NCI-H2029 (cell line): ENCODE results near the gene UBR1.
A peak's percentile ranks its signal among the peaks of the same experiment; 100 is the strongest.
"Not testable (repeated sequence)": the region's sequence is repeated elsewhere in the genome, so short reads cannot be mapped to it uniquely, and the experiment has no call there.

Source experiments
- DNase-seq: peaks from one replicate; lab custom pipeline; 2025; lab: John Stamatoyannopoulos, UW

UBR1 gene

DNA sequence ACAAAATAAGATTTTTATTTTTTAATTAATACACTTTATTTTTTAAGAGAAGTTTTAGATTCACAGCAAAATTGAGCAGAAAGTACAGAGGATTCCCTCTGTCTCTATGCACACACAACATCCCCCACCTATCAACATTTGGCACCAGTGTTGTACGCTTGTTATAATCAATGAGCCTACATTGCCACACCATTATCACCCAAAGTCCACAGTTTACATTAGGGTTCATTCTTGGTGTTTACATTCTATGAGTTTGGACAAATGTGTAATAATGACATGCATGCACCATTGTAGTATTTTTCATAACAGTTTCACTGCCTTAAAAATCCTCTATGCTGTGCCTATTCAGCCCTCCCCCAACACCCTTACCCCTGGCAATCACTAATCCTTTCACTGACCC, 134.0 kb downstream of the UBR1 start:
- no peak for DNase-seq

DNA sequence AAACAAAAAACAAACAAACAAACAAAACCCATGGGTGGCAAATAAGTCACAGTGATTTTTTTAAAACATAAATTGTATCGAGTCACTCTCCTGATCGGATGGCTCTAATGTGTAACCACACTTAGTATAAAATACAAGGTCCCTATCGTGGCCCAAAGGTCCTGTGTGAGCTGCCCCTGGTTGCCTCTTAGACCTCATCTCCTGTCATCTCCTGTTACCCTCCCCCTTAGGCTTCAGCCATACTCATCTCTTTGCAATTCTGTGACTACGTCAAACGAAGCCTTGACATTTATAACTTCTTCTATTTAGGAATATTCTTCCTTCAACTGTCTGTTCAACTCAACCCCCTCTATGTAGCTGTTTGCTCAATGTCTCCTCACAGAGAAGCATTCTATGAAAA, 141.4 kb downstream of the UBR1 start:
- DNase-seq: no peak

GRCh38 chr15:42955518-42955917, 150.3 kb downstream of the UBR1 start:
- no peak for DNase-seq

GRCh38 chr15:42954291-42954690, 151.5 kb downstream of the UBR1 start:
- DNase-seq: no peak

DNA sequence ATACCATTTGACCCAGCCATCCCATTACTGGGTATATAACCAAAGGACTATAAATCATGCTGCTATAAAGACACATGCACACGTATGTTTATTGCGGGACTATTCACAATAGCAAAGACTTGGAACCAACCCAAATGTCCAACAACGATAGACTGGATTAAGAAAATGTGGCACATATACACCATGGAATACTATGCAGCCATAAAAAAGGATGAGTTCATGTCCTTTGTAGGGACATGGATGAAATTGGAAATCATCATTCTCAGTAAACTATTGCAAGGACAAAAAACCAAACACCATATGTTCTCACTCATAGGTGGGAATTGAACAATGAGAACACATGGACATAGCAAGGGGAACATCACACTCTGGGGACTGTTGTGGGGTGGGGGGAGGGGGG, 156.9 kb downstream of the UBR1 start:
- DNase-seq: not testable (repeated sequence)

DNA sequence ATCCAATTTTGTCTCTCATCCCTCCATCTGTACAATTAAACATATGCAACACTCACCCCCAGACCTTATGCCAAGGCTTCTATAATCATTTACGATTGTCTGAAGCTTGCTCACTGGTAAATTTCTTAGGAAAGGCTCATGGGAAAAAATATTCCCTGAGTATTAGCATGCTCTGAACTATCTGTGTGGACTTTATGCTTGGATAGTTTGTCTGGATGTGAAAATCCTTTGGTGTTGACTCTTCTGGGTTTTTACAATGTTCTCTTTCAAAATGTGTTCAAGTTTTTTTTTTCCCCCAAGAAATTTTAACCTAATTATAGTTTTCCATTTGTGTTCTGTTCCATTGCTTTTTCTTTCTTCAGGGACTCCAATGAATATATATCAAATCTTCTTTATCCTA, 165.3 kb downstream of the UBR1 start:
- no peak for DNase-seq

DNA sequence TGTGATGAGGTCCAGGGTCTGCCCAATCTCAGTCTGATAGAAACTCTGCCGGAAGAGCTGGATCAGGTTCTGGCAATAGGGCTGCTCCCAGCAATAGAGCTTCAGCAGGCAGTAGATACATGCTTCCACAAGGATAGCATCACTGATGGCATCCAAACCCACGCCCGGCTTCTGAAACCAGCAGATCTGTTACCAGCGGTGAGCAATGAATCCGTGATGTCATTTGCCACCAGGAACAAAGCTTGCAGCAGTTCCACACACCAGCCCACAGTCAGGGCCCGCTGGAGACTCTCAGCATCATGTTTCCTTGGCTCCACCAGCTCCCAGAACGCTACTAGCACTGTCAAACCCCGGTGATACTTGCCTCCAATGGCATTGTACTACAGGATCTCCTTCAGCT, 166.0 kb downstream of the UBR1 start:
- no peak for DNase-seq

GRCh38 chr15:42937143-42937542, 168.7 kb downstream of the UBR1 start:
- no peak for DNase-seq

DNA sequence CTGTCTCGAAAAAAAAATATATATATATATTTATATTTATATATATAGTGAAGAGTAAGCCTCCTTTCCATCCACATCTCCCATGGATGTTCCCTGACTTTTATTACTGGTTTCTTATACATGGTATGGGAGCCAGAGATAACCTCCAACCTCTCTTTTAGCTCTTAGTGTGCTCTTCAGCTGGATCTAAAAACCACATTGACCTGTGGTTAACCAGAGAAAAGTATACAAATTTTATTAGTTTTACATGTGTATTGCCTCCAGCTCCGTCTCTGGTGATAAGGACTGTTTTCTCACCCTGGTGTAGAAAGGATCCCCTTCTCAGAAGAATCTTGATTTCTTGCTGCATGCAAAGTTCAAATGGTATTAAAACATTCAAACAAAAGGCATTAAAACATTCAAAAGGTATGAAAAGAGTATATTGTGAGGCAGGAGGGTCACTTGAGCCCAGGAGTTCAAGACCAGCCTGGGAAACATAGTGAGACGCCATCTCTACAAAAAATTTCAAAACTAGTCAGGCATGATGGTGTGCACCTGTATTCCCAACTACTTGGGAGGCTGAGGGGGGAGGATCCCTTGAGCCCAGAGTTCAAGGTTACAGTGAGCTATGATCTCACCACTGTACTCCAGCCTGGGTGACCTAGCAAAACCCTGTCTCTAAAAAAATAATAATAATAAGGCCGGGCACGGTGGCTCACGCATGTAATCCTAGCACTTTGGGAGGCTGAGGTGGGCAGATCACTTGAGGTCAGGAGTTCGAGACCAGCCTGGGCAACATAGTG, 171.8 kb downstream of the UBR1 start:
- DNase-seq: no peak

GRCh38 chr15:42932833-42933515, 172.9 kb downstream of the UBR1 start:
- DNase-seq: no peak

DNA sequence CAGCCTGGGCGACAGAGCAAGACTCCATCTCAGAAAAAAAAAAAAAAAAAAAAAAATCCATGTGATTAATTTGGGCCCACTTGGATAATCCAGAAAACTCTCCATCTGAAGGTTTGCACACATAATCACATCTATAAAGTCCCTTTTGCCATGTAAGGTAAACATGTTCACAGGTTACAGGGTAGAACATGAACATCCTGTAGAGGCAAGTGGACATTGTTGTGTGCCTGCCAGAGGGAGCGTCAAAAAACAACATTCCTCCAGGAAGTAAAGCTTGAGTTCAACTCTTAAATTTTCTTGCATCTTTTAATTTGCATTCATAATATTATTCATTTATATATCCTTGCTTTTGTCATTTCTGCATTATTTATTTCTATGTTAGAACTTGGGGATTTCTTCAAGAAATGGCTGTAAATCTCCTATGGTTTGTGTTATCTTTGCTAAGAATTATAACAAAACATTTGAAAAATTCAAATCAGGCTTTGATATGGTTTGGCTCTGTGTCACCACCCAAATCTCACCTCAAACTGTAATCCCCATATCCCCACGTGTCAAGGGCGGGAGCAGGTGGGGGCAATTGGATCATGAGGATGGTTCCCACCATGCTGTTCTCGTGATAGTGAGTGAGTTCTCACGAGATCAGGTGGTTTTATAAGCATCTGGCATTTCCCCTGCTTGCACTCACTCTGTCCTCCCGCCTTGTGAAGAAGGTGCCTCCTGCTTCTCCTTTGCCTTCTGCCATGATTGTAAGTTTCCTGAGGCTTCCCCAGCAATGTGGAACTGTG, 173.9 kb downstream of the UBR1 start:
- no peak for DNase-seq

GRCh38 chr15:42929306-42929848, 176.5 kb downstream of the UBR1 start:
- DNase-seq: no peak

- no peak for DNase-seq
Measured at GRCh38 chr15:42921342-42921731, 184.5 kb downstream of the UBR1 start.

GRCh38 chr15:42920519-42921341, 185.1 kb downstream of the UBR1 start, which contains the start of gene TTBK2:
Gene TTBK2 (minus strand): TSS chr15:42920778. CDS start chr15:42878617, 42,161 bp downstream.
- DNase-seq: peak; percentile 85

DNA sequence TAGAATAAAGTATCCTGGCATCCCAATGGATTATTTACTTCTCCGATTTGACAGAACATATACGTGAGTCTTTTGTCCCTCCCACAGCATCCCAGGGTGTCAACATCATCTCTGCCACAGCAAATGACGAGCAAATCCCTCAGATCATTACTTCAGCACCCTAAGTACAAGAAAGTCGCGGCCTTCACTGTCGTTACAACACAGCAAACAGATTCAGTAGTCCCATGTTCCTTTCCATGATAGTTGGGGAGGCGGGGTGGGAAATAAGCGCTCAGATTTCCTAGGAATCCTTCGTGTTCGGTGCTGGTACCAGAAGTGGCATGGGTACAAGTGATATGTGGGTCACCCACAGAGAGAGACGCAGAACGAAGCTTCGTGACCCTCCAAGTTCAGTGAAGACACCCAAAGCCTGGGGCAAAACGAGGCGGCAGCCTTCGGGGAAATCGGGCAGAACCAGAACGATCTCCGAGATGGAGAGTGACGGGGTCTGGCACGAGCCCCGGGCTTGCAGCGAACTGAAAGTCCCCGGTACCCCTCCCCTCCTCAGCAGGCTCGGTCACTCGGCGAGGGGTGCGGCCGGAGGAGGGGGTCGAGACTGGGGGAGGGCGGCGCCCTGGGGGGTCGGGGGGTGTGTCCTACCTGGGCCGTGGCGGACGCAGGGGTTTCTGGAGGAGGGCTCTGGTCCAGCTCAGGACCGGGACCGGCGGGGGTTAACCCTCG, 185.9 kb downstream of the UBR1 start:
- no peak for DNase-seq

GRCh38 chr15:42919308-42919707, 186.5 kb downstream of the UBR1 start:
- DNase-seq: no peak

GRCh38 chr15:42918047-42918446, 187.8 kb downstream of the UBR1 start:
- DNase-seq: no peak

- DNase-seq: no peak
Measured at GRCh38 chr15:42915654-42916315, 190.1 kb downstream of the UBR1 start.

- DNase-seq: no peak
Measured at GRCh38 chr15:42914728-42915497, 190.9 kb downstream of the UBR1 start.
